ENCODE results near the gene LEKR1. TPM values are rescaled to one million over a fixed set of nuclear protein-coding genes. Genes with fewer than 3 reads are reported as not detected.
"Not testable (repeated sequence)": the region's sequence is repeated elsewhere in the genome, so short reads cannot be mapped to it uniquely, and the experiment has no call there.

Gene LEKR1
- total and polyA plus RNA-seq, 2 donors (not counting 3 experiments of a cell fraction or from before 2014, with no cell fraction given) = 0.07 to 0.64 TPM

- Histone ChIP-seq H3K9me3 (replicated peaks; ENCODE audit: control insufficient read depth, insufficient read depth, low read length) (no peaks in the 10 kb centered on the region), H3K79me2 (ENCODE audit: control insufficient read depth, insufficient read depth, low read length) (no peaks in the 10 kb centered on the region), H3K4me3 (replicated peaks in 1 of 3; ENCODE audit: insufficient read depth in 1 of 3, low read depth in 1 of 3, low read length in 3 of 3) (no peak overlapping the region), H2AFZ (ENCODE audit: low read depth, low read length) (no peak overlapping the region), H3K36me3 (ENCODE audit: control insufficient read depth in 2 of 2, extremely low read depth in 1 of 2, insufficient read depth in 2 of 2, low read length in 2 of 2) (no peaks in the 10 kb centered on the region), H3K27ac (ENCODE audit: insufficient read depth, low read depth, low read length) (no peak overlapping the region), H3K4me2 (ENCODE audit: insufficient read depth, low read length) (no peak overlapping the region), H3K27me3 (ENCODE audit: control insufficient read depth in 2 of 2, insufficient read depth in 2 of 2, low read length in 2 of 2) (no peaks in the 10 kb centered on the region), H3K9ac (replicated peaks; ENCODE audit: extremely low read depth, insufficient read depth, low read length) (no peak overlapping the region), H3K4me1 (ENCODE audit: control insufficient read depth, extremely low read depth, insufficient read depth, low read length) (no peaks in the 10 kb centered on the region), H4K20me1 (replicated peaks; ENCODE audit: control insufficient read depth, extremely low read depth, insufficient read depth, low read length) (no peaks in the 10 kb centered on the region), H3K9me1 (replicated peaks; ENCODE audit: control insufficient read depth, extremely low read depth, insufficient read depth, low read length) (no peaks in the 10 kb centered on the region)
- CTCF ChIA-PET = no interaction called here
- DNase-seq (ENCODE audit: low read depth, low spot score) = no peak
- dilution Hi-C loops (cut with MboI; ENCODE audit: extremely low pct_ligation_motif_present, low sequenced_read_pairs) (no loop called here), intact Hi-C loops (cut with micrococcal nuclease) (no loop called here)
- TF ChIP-seq JUN (IDR thresholded peaks at IDR 0.05; ENCODE audit: borderline replicate concordance, insufficient read depth, insufficient read length, low read depth) (no peak), MAX (IDR thresholded peaks at IDR 0.05; ENCODE audit: insufficient read depth, insufficient read length) (no peak), POLR2AphosphoS5 (IDR thresholded peaks at IDR 0.05; ENCODE audit: insufficient read depth, low read depth, low read length) (no peak), POLR2A (IDR thresholded peaks at IDR 0.05; ENCODE audit: low read depth, low read length) (no peak), EZH2 (IDR thresholded peaks at IDR 0.05; ENCODE audit: borderline replicate concordance, low read depth, low read length, severe bottlenecking) (no peak)
- no TSS peak for BruUV-seq (replicated peaks)
- no peak for FAIRE-seq
- POLR2A ChIA-PET = no interaction called here
These were observed 47.8 kb downstream of the LEKR1 start for GRCh38 chr3:156873906-156874305.

GRCh38 chr3:156879491-156879890, 53.3 kb downstream of the LEKR1 start:
- H3K27ac ChIP-seq (ENCODE audit: insufficient read depth, low read depth, low read length); H3K9me3 ChIP-seq (replicated peaks; ENCODE audit: control insufficient read depth, insufficient read depth, low read length); dilution Hi-C loops (cut with MboI; ENCODE audit: extremely low pct_ligation_motif_present, low sequenced_read_pairs); H3K4me2 ChIP-seq (ENCODE audit: insufficient read depth, low read length); POLR2A ChIA-PET; H3K4me1 ChIP-seq (ENCODE audit: control insufficient read depth, extremely low read depth, insufficient read depth, low read length); H3K9me1 ChIP-seq (replicated peaks; ENCODE audit: control insufficient read depth, extremely low read depth, insufficient read depth, low read length); CTCF ChIA-PET; H3K79me2 ChIP-seq (ENCODE audit: control insufficient read depth, insufficient read depth, low read length); H2AFZ ChIP-seq (ENCODE audit: low read depth, low read length); H3K4me3 ChIP-seq (replicated peaks in 1 of 3; ENCODE audit: insufficient read depth in 1 of 3, low read depth in 1 of 3, low read length in 3 of 3); intact Hi-C loops (cut with micrococcal nuclease); H3K9ac ChIP-seq (replicated peaks; ENCODE audit: extremely low read depth, insufficient read depth, low read length); H3K36me3 ChIP-seq (ENCODE audit: control insufficient read depth in 2 of 2, extremely low read depth in 1 of 2, insufficient read depth in 2 of 2, low read length in 2 of 2); DNase-seq (ENCODE audit: low read depth, low spot score); H4K20me1 ChIP-seq (replicated peaks; ENCODE audit: control insufficient read depth, extremely low read depth, insufficient read depth, low read length); BruUV-seq (replicated peaks); H3K27me3 ChIP-seq (ENCODE audit: control insufficient read depth in 2 of 2, insufficient read depth in 2 of 2, low read length in 2 of 2); FAIRE-seq: not testable (repeated sequence)

Measured in endothelial cell of umbilical vein (primary cell).